Caco-2 (cell line): ENCODE data around the gene ASB3. TPM values are rescaled to one million over a fixed set of nuclear protein-coding genes. Genes with fewer than 3 reads are reported as not detected.

Experiments used
- BruUV-seq: library from RNA; stranded (reverse); fragments of 400-500 nt; replicated peaks from 2 replicates; lab custom pipeline; 2021; lab: Mats Ljungman, UMichigan
- CTCF ChIA-PET: fragments of 300-600 bp; sonication (Branson Sonifier 250); formaldehyde crosslinking; loops from one replicate; lab custom pipeline; 2022; ENCODE audit warnings: antibody characterized with exemption; lab: Charles Lee
- POLR2A ChIA-PET: fragments of 300-600 bp; sonication (Branson Sonifier 250); formaldehyde crosslinking; loops from one replicate; lab custom pipeline; 2022; ENCODE audit warnings: antibody characterized with exemption; lab: Charles Lee
- DNase-seq, 2 experiments: peaks; one replicate each; pipeline versions ENCODE4 v3.0.0 to v3.0.0-alpha.2; 2020 to 2022
- H3K27me3 ChIP-seq: replicated peaks from 2 replicates; pipeline ENCODE4 v1.6.0; 2011; ENCODE audit warnings: low read length; ENCODE audit not compliant: control insufficient read depth, insufficient read depth
- H3K36me3 ChIP-seq: 2 replicates; pipeline ENCODE4 v1.5.1; 2011; ENCODE audit warnings: low read length; ENCODE audit not compliant: control insufficient read depth, insufficient read depth
- H3K4me1 ChIP-seq: fragments of 250-450 bp; sonication (Bioruptor Pico); 2 replicates; pipeline ENCODE4 v1.5.1; 2020; ENCODE audit warnings: mild to moderate bottlenecking
- H3K4me3 ChIP-seq: 2 replicates; pipeline ENCODE4 v1.5.1; 2011; ENCODE audit warnings: low read depth, mild to moderate bottlenecking, control low read depth, low read length
- H3K9me3 ChIP-seq: fragments of 250-450 bp; sonication (Bioruptor Pico); 2 replicates; pipeline ENCODE4 v1.5.1; 2020; ENCODE audit warnings: mild to moderate bottlenecking, moderate library complexity
- H3K27ac Mint-ChIP-seq: one replicate; pipeline ENCODE4 v1.8.0; 2022; ENCODE audit warnings: mixed read lengths; ENCODE audit not compliant: unreplicated experiment
- H3K27me3 Mint-ChIP-seq: one replicate; pipeline ENCODE4 v1.8.0; 2022; ENCODE audit warnings: mixed read lengths; ENCODE audit not compliant: insufficient read depth, unreplicated experiment
- H3K36me3 Mint-ChIP-seq: one replicate; pipeline ENCODE4 v1.8.0; 2022; ENCODE audit warnings: mild to moderate bottlenecking, mixed read lengths; ENCODE audit not compliant: insufficient read depth, unreplicated experiment
- H3K4me1 Mint-ChIP-seq: one replicate; pipeline ENCODE4 v1.8.0; 2022; ENCODE audit warnings: low read depth, mixed read lengths; ENCODE audit not compliant: unreplicated experiment
- H3K4me3 Mint-ChIP-seq: one replicate; pipeline ENCODE4 v1.8.0; 2022; ENCODE audit warnings: mild to moderate bottlenecking, moderate library complexity, mixed read lengths; ENCODE audit not compliant: unreplicated experiment
- H3K9me3 Mint-ChIP-seq: one replicate; pipeline ENCODE4 v1.8.0; 2022; ENCODE audit warnings: mixed read lengths; ENCODE audit not compliant: unreplicated experiment
- intact Hi-C: fragments of 100-400 bp; cut with micrococcal nuclease; formaldehyde crosslinking; loops from one replicate; pipeline ENCODE4 v1.10.0; 2022; ENCODE audit not compliant: unreplicated experiment
- total RNA-seq: library from RNA; stranded (reverse); gene quantifications from 2 replicates; pipeline ENCODE4 v1.2.3, GENCODE V29; 2022
- TF ChIP-seq, protein P1 (sequence below), 2 experiments: fragments of 200-600 bp in 1 of 2; IDR thresholded peaks; 1 replicate in 1 of 2; 2 replicates in 1 of 2; pipeline versions ENCODE4 v1.5.1 to v1.8.0; 2011 to 2022; ENCODE audit warnings: antibody characterized with exemption in 1 of 2, control low read depth in 1 of 2, inconsistent platforms in 1 of 2, low read depth in 1 of 2, low read length in 1 of 2, mild to moderate bottlenecking in 1 of 2, moderate library complexity in 1 of 2; ENCODE audit not compliant: insufficient read depth in 1 of 2, severe bottlenecking in 1 of 2, unreplicated experiment in 1 of 2

ASB3 gene
- total RNA-seq, 1 experiment from 2014 or later, result 12.9 TPM

DNA sequence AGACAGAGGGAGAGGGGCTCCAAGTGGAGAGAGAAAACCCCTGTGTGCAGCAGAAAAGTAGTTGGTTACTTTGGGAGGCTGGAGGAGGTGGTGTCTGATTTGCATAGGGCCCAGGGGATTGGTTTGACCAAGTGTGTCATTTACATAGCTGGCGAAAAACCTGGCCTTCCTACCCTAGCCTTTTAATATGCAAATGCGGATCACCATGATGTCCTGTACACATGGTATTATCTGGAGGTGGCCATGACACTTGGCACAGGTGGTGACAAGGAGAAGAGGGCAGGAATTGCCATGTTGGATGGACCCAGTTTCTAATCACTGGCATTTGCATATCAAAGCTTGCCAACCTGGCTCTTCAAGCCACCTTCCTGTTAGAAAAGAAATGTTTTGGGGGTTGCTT is 140.0 kb downstream of the ASB3 start:
- DNase-seq, result no peak
- no TSS peak for BruUV-seq
- H3K36me3 ChIP-seq, result no peaks in the 10 kb centered on the region
- POLR2A ChIA-PET, result no interaction called here
- H3K4me3 ChIP-seq, result no peak overlapping the region
- no peak overlapping the region for H3K27ac Mint-ChIP-seq
- H3K4me1 Mint-ChIP-seq, result no peaks in the 10 kb centered on the region
- TF ChIP-seq, protein P1, sequence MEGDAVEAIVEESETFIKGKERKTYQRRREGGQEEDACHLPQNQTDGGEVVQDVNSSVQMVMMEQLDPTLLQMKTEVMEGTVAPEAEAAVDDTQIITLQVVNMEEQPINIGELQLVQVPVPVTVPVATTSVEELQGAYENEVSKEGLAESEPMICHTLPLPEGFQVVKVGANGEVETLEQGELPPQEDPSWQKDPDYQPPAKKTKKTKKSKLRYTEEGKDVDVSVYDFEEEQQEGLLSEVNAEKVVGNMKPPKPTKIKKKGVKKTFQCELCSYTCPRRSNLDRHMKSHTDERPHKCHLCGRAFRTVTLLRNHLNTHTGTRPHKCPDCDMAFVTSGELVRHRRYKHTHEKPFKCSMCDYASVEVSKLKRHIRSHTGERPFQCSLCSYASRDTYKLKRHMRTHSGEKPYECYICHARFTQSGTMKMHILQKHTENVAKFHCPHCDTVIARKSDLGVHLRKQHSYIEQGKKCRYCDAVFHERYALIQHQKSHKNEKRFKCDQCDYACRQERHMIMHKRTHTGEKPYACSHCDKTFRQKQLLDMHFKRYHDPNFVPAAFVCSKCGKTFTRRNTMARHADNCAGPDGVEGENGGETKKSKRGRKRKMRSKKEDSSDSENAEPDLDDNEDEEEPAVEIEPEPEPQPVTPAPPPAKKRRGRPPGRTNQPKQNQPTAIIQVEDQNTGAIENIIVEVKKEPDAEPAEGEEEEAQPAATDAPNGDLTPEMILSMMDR (IDR thresholded peaks at IDR 0.05; ENCODE audit: insufficient read depth in 1 of 2, low read depth in 1 of 2, low read length in 1 of 2, severe bottlenecking in 1 of 2, unreplicated experiment in 1 of 2), result no peak
- H3K27me3 Mint-ChIP-seq, result peaks cover 7% of the 10 kb centered on the region
- no peaks in the 10 kb centered on the region for H3K36me3 Mint-ChIP-seq
- H3K4me1 ChIP-seq, result no peaks in the 10 kb centered on the region
- H3K27me3 ChIP-seq, result no peaks in the 10 kb centered on the region
- CTCF ChIA-PET, result no interaction called here
- intact Hi-C loops, result no loop called here
- peaks cover 3% of the 10 kb centered on the region for H3K9me3 Mint-ChIP-seq
- H3K9me3 ChIP-seq, result no peaks in the 10 kb centered on the region
- H3K4me3 Mint-ChIP-seq, result no peak overlapping the region

DNA sequence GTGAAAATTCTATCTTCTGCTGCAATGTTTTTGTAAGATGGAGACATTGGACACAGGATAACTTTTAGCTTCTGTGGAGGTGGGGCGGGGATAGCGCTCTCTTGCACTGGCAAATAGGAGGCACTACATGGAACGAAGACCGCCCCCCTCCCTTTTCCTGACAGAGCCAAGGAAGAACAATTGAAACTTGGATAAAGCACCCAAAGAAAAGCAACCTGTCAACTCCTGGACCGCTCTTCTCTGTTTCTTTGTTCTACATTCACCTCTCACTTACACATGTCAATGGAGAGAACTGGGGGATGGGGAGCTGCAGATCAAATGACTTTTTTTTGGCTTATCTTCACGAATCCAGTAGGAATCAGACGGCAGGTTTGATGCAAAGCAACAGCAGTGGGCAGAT is 145.5 kb downstream of the ASB3 start:
- CTCF ChIA-PET, result no interaction called here
- Mint-ChIP-seq H3K27ac (no peak overlapping the region), H3K27me3 (peaks cover 11% of the 10 kb centered on the region), H3K36me3 (no peaks in the 10 kb centered on the region), H3K4me1 (no peaks in the 10 kb centered on the region), H3K4me3 (no peak overlapping the region), H3K9me3 (no peaks in the 10 kb centered on the region)
- Histone ChIP-seq H3K4me3 (no peak overlapping the region), H3K4me1 (no peaks in the 10 kb centered on the region), H3K36me3 (no peaks in the 10 kb centered on the region), H3K27me3 (no peaks in the 10 kb centered on the region), H3K9me3 (no peaks in the 10 kb centered on the region)
- intact Hi-C loops, result no loop called here
- TF ChIP-seq, protein P1 (IDR thresholded peaks at IDR 0.05; ENCODE audit: insufficient read depth in 1 of 2, low read depth in 1 of 2, low read length in 1 of 2, severe bottlenecking in 1 of 2, unreplicated experiment in 1 of 2), result no peak
- no peak for DNase-seq
- POLR2A ChIA-PET, result no interaction called here
- no TSS peak for BruUV-seq

DNA sequence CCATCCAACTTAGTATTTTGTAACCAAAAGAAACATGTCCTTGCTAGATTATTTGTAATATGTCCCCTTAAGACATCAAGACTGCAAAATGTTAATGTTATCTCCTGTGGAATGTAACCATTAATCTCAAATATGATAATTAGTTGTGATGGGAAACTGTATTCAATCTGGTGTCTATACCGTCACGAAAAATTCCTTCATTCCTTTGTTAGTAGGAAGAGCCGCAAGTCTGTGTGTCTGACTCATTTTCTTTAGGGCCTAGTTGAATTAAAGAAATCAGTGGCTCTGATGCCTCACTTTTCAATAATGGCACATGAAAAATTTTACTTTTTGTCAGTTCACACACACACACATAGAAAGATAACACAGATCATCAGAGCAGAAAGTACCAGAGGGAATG is 146.3 kb downstream of the ASB3 start:
- TF ChIP-seq, protein P1 (IDR thresholded peaks at IDR 0.05; ENCODE audit: insufficient read depth in 1 of 2, low read depth in 1 of 2, low read length in 1 of 2, severe bottlenecking in 1 of 2, unreplicated experiment in 1 of 2), result no peak
- no TSS peak for BruUV-seq
- peaks cover 11% of the 10 kb centered on the region for H3K27me3 Mint-ChIP-seq
- no peak overlapping the region for H3K4me3 Mint-ChIP-seq
- no peaks in the 10 kb centered on the region for H3K4me1 Mint-ChIP-seq
- no peak for DNase-seq
- POLR2A ChIA-PET, result no interaction called here
- no peaks in the 10 kb centered on the region for H3K27me3 ChIP-seq
- no peaks in the 10 kb centered on the region for H3K36me3 ChIP-seq
- no peaks in the 10 kb centered on the region for H3K9me3 ChIP-seq
- CTCF ChIA-PET, result no interaction called here
- no peaks in the 10 kb centered on the region for H3K9me3 Mint-ChIP-seq
- no peaks in the 10 kb centered on the region for H3K4me1 ChIP-seq
- H3K4me3 ChIP-seq, result no peak overlapping the region
- H3K27ac Mint-ChIP-seq, result no peak overlapping the region
- no peaks in the 10 kb centered on the region for H3K36me3 Mint-ChIP-seq
- intact Hi-C loops, result no loop called here
